ENCODE results near the gene ZNF521.
"Not testable (repeated sequence)": the region's sequence is repeated elsewhere in the genome, so short reads cannot be mapped to it uniquely, and the experiment has no call there.

The ZNF521 gene

DNA sequence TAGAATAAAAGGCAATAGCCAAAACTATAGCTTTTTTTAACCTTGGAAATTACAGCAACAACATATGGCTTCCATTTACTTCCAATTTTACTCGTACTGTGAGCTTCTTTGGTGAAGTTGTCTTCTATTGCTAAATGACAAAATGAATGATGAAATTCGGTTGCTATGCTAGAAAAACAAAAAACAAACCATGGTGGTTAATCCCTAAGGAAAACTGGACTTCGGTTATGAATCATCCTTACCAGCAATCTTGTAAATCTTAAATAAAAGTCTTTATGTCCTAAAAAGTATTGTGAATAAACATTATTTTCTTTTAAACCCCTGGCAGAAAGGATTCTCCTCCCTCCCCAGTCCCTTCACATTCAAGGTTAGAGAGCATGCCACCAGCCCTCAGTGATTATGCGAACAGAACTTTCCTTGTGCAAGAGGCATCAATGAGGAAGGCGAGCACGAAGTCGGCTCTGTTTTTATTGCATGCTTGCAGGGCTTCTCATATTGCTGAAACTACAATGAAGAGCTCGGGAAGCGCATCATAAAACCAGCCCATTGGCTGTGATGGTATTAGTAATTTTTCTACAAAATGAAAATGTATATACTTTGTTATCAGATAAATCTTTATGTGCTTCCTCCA lies 62.9 kb downstream of the ZNF521 start:
- peak; percentile 94 for DNase-seq

DNA sequence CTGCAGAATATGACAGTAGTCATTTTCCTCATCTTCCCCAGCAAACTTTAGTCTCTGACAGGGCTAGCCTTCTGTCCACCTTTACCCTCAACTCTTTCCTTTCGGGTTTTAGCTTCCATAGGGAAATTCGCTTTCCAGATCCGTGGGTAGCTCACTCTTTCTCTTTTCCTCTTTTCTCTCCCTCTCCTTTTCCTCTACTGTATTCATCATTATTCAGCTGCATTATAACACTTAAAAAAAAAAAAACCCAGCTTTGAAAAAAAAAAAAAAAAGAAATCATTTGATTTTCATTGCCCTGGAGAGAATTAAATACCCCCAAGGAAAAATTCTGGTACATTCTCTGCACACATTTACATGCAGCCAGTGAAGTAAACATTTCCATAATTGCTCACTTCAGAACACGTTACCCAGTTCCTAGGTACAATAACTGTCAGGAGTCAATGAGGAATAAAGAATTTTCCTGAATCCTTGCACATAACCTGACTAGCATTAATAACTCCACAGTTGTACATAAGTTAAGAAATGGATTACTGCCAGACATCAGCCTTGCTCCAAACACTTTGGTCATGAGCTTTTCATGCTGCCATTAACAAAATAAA lies 63.5 kb downstream of the ZNF521 start:
- DNase-seq = no peak

DNA sequence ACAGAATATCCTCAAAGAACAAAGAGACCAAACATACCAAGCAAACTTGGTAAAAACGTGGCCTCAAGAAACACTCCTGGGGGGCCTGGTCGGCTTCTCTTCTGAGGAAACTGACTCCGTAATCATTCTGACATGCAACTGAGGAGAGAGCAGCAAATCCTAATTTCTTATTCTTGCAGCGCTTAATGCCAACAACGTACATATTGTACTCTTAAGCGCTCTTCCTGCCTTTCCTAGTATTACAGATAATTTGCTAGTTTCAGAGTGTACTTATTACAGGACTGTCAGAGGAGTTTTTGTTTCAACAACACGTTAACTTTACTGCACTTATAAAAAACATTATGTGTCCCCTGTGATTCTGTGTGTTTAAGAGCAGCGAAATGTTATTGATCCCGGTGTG lies 64.9 kb downstream of the ZNF521 start:
- DNase-seq = no peak

DNA sequence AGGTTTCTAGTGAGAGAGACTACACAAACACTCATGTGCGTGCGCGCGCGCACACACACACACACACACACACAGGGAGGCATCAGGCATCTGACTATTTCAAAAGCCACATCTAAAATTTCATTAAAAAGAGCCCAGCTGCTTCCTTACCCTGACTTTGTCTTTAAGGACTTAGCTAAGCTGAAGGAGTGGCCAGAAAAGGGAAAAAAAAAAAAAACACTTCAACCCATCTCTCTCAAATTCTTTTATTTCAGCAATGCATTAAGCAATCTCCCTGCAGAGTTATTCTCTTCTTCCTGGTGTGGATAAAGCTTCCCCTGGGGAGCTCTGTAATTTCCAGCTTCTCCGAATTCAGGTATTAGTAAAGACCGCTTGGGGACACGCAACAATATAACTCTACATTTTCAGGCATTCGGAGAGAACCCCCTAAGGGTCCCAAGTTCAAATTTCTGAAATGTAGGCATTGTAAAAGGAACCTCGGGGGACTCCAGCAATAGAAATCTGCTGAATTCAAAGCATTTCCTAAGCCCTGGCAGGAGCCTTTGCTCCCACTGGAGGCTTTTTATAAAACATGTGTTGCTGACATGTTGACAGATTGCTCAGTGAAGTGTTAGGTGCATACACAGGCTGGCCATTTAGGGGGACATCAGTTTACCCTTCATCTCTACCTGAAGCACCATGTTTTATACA lies 67.0 kb downstream of the ZNF521 start:
- peak; percentile 74 for DNase-seq

DNA sequence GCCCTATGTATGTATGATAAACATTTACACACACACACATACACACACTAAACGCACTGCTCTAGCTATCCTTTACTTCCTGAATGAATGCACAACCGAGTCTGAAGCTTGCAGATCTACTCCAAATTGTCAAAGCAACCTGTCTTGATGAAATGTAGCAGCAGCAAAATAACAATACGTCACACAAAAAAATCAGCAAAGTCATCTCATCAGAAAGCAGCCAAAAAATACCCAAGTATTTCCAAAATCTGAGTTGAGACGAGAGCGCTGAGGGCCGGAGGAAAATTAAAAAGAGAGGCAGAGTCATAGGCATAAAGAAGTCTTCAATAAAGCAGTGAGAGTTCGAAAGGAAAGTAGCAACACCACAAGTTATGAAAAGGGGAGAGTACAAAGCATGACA lies 67.7 kb downstream of the ZNF521 start:
- DNase-seq = no peak

DNA sequence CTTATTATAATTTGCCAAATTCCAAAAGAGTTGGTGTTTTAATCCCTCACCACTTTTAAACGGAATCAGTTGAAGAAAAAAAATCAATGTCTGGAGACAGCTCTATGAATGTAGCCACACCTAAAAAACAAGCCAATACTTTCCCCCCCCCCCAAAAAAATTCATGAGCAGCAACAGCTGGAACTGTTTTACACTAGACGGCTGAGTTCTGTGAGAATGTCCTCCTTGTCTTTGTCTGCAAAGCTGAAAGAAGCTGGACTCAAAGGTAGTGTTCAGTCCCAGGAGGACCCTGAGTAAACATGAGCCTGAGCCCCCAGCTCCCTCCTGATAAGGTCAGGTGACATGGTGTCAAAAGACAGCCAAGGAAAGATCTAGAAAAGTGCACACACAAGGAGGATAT lies 68.2 kb downstream of the ZNF521 start:
- DNase-seq = peak; percentile 22

DNA sequence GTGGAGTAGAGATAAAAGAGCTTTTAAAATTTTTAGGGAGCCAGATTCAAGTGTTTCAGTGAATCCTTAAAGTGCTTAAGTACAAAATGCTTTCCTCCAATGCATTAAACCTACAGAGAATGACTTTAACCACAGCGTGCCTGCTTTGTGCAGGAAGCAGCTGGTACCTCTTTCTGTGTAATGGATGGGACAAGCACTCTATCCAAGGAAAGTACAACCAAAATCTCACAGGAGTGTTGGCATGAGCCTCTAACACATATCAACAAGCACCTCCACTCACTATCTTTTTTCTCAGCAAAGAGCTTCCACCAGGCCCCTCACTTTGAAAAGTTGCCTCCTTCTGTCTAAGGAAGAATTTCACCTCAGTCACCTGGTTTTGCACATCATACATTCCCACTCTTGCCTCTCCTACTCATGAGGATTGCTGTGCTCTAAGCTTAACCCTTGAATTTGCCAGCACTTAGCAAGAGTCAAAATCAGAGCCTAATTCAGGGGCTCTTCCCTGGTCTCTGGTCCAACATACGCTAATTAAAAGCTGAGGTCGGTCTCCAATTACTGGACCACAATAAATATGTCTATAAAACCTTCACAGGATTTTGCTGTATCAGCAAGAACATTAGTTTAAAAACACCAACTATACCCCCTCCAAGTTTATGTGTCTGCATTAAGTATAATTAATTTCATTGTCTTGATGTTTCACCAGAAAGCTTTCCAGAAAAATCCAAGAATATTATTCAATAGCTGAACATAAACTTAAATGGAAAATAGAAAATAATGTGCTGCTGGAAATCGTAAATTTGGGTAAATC lies 68.9 kb downstream of the ZNF521 start:
- DNase-seq = no peak

DNA sequence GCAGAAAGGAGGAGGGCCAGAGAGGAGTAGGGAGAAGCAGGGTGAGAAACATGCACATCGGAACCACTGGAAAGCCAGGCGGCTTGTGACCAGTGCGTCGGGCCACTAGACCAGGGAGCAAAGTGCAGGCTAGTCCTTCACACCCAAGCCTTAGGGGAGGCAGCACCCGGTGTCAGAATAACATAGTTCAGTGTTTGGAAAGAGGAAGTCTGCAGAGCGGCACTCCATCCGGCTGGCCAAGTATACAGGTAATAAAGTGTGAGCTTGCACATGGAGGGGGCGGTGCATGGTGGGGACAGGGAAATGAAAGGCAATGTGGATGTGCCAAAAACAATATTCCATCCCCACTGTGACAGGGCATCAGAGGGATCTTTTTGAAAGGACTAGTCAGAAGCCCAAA lies 69.7 kb downstream of the ZNF521 start:
- no peak for DNase-seq

DNA sequence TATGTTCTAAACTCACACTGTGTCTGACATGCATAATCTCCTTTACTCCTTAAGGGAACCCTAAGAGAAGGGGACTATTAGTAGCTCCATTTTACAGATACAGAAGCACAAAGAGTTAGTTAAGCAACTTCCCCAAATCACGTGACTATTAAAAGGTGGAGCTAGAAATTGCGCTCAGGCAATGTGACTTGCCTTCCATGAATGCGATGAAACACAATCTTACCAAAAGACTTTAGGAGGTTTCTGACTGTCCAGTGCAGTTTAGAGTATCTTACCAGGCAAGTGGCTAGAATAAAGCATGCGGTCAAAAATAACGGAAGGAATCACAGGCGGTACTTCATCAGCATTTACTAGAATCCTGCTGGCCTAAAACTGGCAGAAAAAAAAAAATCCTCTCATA lies 70.4 kb downstream of the ZNF521 start:
- DNase-seq = no peak

DNA sequence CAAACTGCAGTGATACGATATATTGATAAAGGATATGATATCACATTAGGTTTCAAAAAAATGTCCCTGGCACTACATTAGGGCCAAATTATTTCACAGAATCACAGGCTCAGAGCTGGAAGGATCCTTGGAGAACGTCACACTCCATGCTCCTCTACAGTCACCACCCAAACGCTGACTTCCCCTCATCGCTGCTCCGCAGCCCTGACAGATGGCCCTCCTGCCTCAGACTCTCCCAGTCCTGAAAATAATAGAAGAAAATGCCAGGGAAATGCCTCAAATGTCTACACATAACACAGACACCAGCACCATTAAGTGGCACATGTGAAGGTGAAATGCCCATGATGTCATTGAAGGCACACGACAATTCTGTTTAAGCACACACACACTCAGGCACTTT lies 72.0 kb downstream of the ZNF521 start:
- no peak for DNase-seq

DNA sequence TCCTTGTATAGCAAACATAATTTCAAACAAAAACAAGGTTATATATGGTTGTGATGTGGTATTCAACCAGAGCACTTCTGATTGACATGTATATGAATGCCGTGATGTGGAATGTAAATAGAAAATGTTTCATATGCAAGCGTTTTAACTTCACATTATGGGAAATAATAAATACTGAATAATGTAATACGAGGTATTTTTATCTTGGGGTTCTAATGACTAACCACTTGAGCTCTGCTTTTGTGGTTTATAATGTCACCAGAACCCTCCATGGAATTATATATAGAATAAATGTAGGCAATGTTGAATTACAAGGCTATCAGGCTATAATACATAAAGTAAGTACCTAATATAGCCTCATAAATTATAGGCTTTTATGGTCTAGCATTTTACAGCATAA lies 72.4 kb downstream of the ZNF521 start:
- DNase-seq = peak; percentile 55

DNA sequence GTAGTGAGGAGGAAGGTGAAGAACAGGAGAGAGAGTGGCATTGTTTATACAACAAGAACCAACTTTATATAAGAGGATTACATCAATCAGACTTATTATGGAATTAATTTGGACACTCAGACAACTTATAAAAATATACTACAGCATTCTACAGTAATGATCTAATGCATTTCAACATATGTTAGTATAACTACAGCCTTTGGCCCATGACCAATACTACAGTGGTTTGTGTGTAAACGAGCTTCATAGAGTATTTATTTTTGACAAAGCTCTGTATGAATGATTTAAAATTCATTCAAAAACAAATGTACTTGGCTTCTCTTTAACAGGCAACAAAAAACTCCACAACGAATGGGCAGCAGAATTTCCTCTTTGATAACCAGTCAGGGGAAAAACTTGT lies 72.8 kb downstream of the ZNF521 start:
- DNase-seq = peak; percentile 75

DNA sequence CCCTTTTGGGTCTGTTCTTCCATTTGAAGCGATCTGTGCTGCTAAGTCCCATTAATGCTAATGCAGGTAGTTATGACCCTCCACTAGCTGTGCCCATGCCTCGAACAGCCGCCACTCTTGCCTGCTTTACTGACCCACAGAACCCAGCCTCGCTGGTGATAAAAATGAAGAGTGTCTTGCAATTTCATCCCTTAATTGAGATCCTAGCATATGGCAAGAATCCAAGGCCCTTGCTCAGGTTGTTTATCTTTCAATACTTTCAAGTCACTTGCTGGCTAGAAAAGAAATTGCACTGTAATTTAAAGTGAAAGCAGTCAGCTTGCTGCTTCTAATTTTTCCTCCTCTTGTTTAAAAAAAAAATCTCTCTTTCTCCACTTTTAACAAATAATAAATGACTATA lies 73.6 kb downstream of the ZNF521 start:
- DNase-seq = no peak

DNA sequence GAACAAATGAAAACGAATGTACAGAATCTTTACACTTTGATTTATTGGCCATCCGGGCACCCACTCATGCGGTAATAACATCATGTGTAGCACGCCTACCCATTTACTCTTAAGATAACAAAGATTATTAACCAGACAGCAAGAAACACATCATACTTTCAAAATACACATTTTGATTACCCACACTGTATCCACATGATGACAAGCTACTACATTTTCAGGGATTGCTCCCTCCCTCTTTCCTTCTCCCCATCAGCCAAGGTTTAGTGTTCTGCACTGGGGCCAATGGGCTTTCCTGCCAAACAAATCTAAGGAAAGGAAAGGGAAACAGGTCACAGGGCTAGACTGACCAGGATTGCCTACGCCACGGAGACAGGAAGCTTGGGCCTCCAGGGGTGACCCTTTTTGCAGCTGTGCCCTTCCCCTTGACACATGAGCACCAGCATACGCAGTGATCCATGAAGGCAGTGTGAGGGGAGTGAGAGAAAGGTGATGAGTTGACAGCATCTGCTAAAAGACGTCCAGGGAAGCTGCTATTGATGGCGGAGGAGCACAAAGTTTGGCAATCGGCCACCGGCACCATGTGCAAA lies 76.5 kb downstream of the ZNF521 start:
- peak; percentile 38 for DNase-seq

DNA sequence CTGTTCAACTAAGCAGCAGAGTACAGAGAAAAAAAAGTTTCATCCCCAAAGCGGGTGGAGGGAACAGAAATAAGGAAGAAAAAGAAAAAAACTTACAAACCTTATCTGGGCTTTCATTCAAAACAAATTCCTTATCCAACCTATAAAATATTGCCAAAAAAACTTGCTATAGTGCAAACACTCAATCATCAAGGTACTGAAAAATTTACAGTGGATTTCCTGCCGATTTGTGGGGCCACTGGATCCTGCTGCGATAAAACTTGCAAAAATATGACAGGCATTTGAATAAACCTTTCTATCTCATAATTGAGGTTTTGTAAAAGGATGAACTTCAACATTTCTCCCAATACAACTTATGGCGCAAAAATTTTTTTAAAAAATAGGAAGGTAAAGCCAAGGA lies 77.0 kb downstream of the ZNF521 start:
- DNase-seq = peak; percentile 58

DNA sequence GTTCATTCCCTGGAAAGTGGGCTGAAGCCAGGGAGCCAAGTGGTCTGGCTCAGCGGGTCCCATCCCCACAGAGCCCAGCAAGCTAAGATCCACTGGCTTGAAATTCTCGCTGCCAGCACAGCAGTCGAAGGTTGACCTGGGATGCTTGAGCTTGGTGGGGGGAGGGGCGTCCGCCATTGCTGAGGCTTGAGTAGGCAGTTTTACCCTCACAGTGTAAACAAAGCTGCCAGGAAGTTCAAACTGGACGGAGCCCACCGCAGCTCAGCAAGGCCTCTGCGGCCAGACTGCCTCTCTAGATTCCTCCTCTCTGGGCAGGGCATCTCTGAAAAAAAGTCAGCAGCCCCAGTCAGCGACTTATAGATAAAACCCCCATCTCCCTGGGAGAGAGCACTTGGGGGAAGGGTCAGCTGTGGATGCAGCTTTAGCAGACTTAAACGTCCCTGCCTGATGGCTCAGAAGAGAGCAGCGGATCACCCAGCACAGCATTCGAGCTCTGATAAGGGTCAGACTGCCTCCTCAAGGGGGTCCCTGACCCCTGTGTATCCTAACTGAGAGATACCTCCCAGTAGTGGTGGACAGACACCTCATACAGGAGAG lies 84.9 kb downstream of the ZNF521 start:
- DNase-seq = not testable (repeated sequence)

DNA sequence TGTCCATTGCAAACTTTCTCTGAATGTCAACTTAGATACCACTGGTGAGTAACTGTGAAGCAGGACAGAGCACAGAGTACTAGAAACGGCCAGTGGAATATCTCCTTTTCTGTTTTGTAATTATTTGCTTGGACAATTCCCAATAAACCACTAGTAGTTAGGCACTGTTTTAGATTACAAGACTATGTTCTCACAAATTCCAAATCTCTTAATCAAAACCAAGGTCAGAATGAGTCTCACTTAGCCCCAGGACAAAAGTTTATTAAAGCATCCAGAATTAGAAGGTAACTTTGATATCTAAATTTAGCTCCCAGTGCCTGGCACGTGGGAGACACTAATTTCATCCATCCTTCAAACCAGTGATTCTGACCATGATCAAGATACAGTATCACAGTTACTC lies 89.0 kb downstream of the ZNF521 start:
- DNase-seq = peak; percentile 56

DNA sequence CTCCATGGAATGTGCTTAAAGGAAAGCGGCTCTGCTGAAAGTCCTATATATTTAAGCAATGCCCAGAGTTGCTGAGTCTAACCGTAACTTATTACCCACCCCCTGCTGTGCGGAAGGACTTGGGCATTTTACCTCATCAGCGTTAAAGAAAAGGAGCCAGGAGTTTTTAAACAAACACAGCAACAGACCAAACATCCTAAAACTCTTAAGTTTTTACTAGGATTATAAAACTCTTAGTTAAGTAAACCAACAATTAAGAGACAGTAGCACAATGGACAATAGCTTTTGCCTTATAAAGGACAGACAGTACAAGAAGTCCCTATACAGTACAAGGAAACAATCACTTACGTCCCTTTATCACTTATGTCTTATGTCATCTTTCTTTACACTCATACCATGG lies 90.2 kb downstream of the ZNF521 start:
- no peak for DNase-seq

DNA sequence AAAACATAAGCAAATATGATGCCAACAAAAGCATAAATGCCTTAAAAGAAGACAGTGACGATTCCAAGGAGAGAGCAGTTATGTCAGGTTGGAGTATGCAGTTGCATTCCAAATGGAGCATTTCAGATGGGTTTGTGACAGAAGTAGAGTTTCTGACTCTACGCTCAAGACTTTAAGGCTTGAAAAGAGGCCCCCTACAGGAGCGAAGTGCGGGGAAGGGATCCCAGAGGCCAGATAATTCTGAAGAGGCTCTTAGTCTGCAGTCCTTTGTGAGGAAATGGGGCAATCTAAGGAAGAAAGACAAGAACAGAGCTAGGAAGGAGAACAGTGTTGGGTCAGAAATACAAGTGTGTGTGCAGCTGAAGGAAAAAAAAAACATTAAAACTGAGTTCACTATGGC lies 95.5 kb downstream of the ZNF521 start:
- no peak for DNase-seq

DNA sequence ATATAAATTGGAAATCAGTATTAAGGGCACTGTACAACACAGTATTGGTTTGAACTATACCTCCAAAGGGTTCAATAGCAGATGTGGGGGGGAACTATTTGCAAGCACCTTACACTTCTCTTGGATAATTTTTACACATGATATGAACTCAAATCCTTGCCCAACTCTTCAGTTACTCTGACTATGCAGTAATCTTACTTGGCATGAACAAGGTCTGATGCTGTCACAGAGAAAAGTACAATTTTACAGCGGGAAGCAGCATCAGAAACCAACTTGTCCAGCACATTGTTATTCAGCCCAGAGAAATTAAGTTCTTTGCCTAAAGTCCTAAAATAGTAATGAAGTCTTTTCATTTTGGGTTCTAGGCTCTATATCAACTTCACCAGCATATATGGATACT lies 98.2 kb downstream of the ZNF521 start:
- no peak for DNase-seq

DNA sequence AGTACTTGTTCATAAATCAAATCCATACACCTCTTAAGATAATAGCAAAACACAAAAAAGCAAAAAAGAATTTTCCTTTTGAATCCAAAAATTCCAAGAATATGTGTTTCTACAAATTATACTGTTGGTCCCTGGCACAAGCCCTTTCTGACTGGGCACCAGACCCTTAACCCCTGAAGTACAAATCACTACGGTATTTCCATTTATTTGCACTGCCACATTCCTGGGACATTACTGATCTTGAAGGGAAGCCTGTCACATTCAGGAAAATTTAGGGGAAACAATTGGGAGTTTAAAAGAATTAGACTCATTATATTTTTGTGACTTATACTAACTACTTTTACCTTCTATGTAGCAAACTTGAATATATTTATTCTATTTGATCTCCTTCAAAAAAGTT lies 98.8 kb downstream of the ZNF521 start:
- DNase-seq = no peak

DNA sequence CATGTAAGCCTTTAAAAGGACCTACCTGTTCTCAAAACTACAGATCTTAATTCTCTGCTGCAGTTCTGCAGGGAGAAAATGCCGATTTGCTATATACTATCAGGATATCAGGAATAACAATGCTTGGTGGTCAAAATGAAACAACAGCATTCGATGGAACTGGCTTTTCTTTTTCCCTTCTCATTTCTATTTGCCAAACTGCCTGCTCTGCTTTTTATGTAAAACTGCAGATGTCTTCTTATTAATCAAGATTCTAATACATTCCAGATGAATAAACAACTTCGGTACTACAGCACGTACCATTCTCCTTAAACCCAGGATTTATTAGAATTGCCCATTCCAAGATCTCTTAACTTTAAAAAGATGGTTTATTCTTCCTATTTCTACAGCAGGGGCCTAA lies 100.9 kb downstream of the ZNF521 start:
- DNase-seq = peak; percentile 49

DNA sequence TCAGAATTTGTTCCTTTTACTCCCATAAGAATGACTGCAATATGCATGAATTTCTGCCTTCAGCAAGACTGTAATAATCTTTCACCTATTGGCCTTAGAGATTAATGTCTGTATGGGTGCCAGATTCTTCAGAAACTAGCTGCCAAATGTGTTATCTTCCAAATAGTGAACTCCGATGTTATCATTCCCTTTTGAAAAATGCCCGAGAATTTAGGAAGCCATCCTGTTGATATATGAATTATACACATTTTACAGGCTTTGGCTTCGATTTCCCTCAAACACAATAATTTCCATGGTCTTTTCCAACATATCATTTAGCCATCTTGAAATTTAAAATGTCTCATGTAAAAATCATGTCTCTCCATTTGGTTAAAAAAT lies 101.5 kb downstream of the ZNF521 start:
- DNase-seq = no peak

All from fibroblast of skin of abdomen (primary cell).